GM21423 (cell line): ENCODE data around the gene DDX6.
A peak's percentile ranks its signal among the peaks of the same experiment; 100 is the strongest.
"Not testable (repeated sequence)": the region's sequence is repeated elsewhere in the genome, so short reads cannot be mapped to it uniquely, and the experiment has no call there.

Experiments
- ATAC-seq: cut with Tn5 transposase; IDR thresholded peaks from one replicate; pipeline ENCODE4 v1.9.1; 2021; ENCODE audit warnings: mild to moderate bottlenecking, moderate library complexity; ENCODE audit not compliant: unreplicated experiment

DDX6 gene

GRCh38 chr11:118791961-118792569 lies 1.1 kb upstream of the DDX6 start:
- ATAC-seq: no peak

GRCh38 chr11:118790357-118791110 lies 430 bp downstream of the DDX6 start:
- ATAC-seq: peak; percentile 19

GRCh38 chr11:118789501-118790356 lies 1.2 kb downstream of the DDX6 start:
- peak; percentile 2 for ATAC-seq

- no peak for ATAC-seq
Observed at GRCh38 chr11:118786657-118787056, 4.3 kb downstream of the DDX6 start.

- ATAC-seq: no peak
Observed at GRCh38 chr11:118785362-118785761, 5.6 kb downstream of the DDX6 start.

- no peak for ATAC-seq
Observed at GRCh38 chr11:118783724-118784495, 7.1 kb downstream of the DDX6 start.

GRCh38 chr11:118783324-118783723 lies 7.6 kb downstream of the DDX6 start:
- ATAC-seq: not testable (repeated sequence)

GRCh38 chr11:118778898-118779297 lies 12.1 kb downstream of the DDX6 start:
- no peak for ATAC-seq

- no peak for ATAC-seq
Observed at GRCh38 chr11:118774032-118774431, 16.9 kb downstream of the DDX6 start.

- ATAC-seq: no peak
Observed at GRCh38 chr11:118771547-118772288, 19.2 kb downstream of the DDX6 start.

GRCh38 chr11:118768690-118769089 lies 22.3 kb downstream of the DDX6 start:
- ATAC-seq: no peak

GRCh38 chr11:118766035-118766434 lies 24.9 kb downstream of the DDX6 start:
- no peak for ATAC-seq

GRCh38 chr11:118765095-118765691 lies 25.8 kb downstream of the DDX6 start:
- ATAC-seq: not testable (repeated sequence)

- no peak for ATAC-seq
Observed at GRCh38 chr11:118763041-118763440, 27.9 kb downstream of the DDX6 start.

- ATAC-seq: not testable (repeated sequence)
Observed at GRCh38 chr11:118761981-118762380, 29.0 kb downstream of the DDX6 start.

- no peak for ATAC-seq
Observed at GRCh38 chr11:118757876-118758399, 33.0 kb downstream of the DDX6 start.

- no peak for ATAC-seq
Observed at GRCh38 chr11:118752654-118753053, 38.3 kb downstream of the DDX6 start.

- ATAC-seq: no peak
Observed at GRCh38 chr11:118749429-118749828, 41.5 kb downstream of the DDX6 start.

- ATAC-seq: no peak
Observed at GRCh38 chr11:118748056-118748455, 42.9 kb downstream of the DDX6 start.
